ENCODE results near the gene MSX1. TPM values are rescaled to one million over a fixed set of nuclear protein-coding genes. Genes with fewer than 3 reads are reported as not detected.

Gene MSX1
- 10 to 100 TPM in 3 of 4 donors, 1 to 10 TPM in 1; 9.7 to 20.5 (median 14.2) TPM for total RNA-seq

DNA sequence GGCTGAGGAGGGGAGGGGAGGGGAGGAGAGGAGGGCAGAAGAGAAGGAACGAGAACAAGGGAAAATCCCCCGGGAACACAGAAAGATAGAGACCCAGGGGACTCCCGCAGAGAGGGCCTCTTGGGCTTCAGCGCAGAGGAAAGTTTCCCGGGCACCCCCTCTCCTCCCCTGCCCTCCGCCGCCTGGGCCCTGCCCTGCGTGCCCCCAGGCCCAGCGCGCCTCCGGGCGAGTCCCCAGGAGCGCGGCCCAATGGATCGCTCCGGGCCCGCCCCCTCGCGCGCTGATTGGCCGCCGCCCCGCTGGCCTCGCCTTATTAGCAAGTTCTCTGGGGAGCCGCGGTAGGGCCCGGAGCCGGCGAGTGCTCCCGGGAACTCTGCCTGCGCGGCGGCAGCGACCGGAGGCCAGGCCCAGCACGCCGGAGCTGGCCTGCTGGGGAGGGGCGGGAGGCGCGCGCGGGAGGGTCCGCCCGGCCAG lies at the start of gene MSX1:
Gene MSX1, plus strand, starts transcription at position 341 of the 474 bp plus-strand sequence. CDS start 235 bp downstream, outside the sequence.
- TF ChIP-seq, protein P1, sequence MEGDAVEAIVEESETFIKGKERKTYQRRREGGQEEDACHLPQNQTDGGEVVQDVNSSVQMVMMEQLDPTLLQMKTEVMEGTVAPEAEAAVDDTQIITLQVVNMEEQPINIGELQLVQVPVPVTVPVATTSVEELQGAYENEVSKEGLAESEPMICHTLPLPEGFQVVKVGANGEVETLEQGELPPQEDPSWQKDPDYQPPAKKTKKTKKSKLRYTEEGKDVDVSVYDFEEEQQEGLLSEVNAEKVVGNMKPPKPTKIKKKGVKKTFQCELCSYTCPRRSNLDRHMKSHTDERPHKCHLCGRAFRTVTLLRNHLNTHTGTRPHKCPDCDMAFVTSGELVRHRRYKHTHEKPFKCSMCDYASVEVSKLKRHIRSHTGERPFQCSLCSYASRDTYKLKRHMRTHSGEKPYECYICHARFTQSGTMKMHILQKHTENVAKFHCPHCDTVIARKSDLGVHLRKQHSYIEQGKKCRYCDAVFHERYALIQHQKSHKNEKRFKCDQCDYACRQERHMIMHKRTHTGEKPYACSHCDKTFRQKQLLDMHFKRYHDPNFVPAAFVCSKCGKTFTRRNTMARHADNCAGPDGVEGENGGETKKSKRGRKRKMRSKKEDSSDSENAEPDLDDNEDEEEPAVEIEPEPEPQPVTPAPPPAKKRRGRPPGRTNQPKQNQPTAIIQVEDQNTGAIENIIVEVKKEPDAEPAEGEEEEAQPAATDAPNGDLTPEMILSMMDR (IDR thresholded peaks at IDR 0.05) = no peak
- peak; percentile 72 for DNase-seq (ENCODE audit: low spot score)

DNA sequence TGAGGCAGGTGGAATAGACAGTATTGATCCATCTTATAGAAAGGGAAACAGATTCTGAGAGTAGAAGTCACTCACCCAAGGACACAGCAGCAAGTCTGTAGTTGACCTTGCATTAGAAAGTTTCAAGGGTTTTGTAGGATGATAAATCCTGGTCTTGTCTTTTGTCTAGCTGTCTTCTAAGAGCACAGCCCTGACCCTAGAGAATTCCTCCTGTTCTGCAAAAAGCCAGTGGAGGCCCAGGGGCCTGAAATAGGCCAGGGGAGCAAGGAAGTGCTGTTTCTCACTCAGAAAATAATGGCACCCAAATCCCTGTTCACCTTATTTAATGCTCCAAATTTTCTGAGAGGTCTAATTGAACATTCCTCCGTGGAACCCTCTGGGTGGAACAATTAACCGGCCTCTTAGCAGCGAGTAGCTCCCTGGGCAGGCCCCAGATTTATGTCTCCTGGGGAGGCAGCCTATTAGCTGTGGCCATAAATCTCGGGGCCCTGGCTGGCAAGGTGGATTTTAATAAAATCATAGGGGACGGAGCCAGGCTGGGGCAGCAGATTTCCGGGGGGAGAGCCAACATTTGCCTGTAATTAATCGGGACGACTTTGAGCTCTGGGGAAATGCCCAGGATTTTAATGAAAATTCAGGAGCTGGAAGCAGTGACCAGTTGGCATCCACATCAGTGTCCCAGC lies 49.2 kb upstream of the MSX1 start:
- ATAC-seq (ENCODE audit: low FRiP score) (no peak), DNase-seq (ENCODE audit: low spot score) (no peak)
- TF ChIP-seq, protein P1 (IDR thresholded peaks at IDR 0.05) = no peak

More for the DNA sequence above, at the start of gene MSX1:
- ATAC-seq (ENCODE audit: low FRiP score) = peak; percentile 94

DNA sequence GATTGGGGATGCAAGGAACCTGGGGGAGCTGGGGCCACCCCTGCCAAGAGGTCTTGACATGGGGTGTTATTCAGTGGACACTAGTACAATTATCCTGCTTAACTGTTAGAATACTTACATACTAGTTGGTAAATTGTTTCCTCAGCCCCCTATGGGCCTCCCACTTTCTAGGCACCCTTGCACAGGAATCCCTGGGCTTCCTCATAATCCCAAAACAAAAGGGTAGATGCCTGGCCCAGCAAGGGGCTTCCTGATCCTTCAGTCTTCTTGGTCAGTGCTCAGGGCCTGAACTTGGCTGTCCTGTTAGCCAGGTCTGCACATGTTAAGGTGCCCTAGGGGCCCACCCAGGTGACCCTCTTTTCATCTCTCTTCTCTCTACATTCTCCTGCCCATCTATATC lies 48.7 kb upstream of the MSX1 start:
- DNase-seq (ENCODE audit: low spot score) = no peak
- no peak for ATAC-seq (ENCODE audit: low FRiP score)
- TF ChIP-seq, protein P1 (IDR thresholded peaks at IDR 0.05) = no peak

DNA sequence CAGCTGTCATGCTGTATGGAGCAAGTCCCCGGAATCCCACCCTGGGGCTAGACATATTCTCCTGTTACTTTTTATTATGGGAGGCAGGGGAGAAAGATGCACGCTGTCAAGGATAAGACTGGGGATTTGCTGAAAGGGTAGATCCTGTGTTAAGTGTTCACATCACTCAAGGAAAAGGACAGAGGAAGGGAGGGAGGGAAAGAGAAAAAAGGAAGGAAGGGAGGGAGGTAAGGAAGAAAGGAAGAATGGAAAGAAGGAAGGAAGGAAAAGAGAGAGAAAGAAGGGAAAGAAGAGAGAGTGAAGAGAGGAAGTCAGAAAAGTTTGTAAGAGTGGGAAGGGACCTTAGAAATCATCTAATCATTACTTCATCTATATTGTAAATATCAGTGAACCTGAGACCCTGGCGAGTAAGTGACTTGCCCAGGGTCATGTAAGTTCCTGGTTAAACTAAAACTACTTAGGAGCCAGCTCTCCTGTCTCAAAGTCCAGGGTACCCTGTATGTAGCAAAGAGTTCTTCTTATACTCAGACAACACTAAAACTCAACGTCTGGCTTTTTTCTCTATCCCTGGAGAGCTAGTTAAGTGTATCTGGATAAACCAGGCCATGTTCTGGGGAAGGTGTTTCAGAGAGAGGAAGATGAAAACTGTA lies 47.2 kb upstream of the MSX1 start:
- DNase-seq (ENCODE audit: low spot score) (no peak), ATAC-seq (ENCODE audit: low FRiP score) (no peak)
- TF ChIP-seq, protein P1 (IDR thresholded peaks at IDR 0.05) = no peak

DNA sequence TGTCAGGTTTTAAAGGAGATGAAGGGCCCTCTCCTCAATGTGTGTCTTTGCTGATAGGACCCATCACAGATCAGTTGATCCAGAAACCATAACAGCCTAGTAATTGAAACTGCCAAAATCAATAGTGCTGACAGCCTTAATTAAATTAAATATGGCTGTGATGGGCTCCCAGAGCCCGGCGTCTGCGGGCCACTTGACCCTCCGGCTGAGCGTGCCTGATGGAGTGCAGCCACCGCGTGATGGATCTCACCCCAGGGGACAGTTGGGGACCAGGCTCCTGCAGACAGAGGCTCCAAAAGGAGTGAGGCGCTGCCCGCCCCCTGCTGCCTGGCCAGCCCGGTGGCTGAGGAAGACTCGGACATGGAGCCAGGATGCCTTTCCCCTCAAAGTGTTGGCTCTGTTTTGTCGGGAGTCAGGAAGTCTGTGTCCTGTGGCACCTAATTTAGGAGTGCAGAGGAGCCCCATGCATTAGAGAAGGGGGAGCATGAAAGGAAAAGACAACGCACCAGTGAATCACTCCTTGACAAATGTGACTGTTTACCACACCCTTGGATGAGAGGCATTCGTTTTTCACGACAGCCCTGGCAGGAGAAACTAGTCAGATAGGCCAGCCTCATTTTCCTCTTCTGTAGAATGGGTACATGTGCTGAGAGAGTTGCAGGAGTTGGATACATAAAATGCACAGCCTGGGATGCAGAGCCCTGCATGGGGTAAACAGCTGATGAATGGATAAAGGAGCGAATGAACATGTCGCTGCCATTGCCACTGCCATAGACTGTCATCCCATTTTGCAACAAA lies 40.9 kb upstream of the MSX1 start:
- no peak for DNase-seq (ENCODE audit: low spot score)
- no peak for ATAC-seq (ENCODE audit: low FRiP score)
- TF ChIP-seq, protein P1 (IDR thresholded peaks at IDR 0.05) = no peak

DNA sequence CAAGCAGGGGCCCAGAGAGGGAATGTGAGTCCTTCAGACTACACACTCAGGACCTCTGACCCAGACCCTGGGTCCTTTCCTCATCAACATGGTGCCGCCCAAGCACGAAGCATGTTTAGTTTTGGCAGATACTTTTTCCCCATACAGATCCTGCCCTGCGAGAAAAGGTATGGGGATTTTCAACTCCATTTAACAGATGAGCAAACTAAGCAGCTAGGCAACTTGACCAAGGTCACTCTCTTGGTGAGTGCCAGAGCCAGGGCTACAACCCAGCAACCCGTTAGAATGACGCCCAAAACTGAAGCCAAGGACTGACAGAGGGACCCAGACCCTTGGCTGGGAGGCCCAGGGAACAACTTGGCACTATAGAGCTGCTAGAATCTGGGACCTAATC lies 40.3 kb upstream of the MSX1 start:
- TF ChIP-seq, protein P1 (IDR thresholded peaks at IDR 0.05) = no peak
- no peak for ATAC-seq (ENCODE audit: low FRiP score)
- DNase-seq (ENCODE audit: low spot score) = no peak

Measured in omental fat pad (tissue), 4 donors.